NCI-H146 treated with DMSO at 0.1 percent for 48 hours (cell line): ENCODE results near the gene PCBP3.
"Not testable (repeated sequence)": the region's sequence is repeated elsewhere in the genome, so short reads cannot be mapped to it uniquely, and the experiment has no call there.

Source experiments
- DNase-seq: peaks from one replicate; lab custom pipeline; 2025; ENCODE audit not compliant: unreplicated experiment; lab: John Stamatoyannopoulos, UW

PCBP3 gene

GRCh38 chr21:45836694-45837670, 193.5 kb downstream of the PCBP3 start:
- no peak for DNase-seq

DNA sequence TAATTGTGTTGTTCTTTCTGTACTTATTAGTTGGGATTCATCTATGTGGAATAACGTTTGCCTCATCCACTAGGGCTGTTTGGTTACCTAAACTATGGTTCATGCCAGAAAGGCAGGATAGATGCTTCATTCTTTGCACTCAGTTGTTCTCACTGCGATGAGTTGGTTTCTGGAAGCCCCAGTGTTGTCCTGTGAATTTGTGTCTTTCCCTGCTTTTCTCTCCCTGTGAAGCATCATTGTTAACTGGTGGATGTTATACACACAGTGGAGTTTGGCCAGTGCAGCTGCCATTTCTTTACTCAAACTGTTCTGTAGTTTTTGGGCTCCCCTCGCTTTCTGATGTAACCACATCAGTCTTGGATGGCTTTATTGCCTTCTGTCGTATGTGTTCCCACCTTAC, 194.4 kb downstream of the PCBP3 start:
- no peak for DNase-seq

DNA sequence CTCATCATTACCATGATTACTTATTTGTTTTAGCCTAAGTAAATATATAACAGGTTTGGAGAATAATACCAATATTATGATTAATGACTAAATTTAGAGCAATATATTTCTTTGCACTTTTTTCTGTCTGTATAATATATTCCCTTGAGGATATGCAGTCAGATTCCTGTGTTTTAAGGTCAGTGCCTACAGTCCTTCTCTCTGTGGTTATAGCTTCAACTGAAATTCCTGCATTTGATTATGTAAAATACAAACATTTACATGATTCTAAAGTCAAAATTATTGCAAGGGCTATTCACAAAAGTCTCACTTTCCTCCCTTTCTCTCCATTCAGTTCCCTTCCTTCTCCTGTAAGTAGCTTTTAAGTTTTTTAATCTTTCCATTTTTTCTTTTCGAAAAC, 195.1 kb downstream of the PCBP3 start:
- no peak for DNase-seq

DNA sequence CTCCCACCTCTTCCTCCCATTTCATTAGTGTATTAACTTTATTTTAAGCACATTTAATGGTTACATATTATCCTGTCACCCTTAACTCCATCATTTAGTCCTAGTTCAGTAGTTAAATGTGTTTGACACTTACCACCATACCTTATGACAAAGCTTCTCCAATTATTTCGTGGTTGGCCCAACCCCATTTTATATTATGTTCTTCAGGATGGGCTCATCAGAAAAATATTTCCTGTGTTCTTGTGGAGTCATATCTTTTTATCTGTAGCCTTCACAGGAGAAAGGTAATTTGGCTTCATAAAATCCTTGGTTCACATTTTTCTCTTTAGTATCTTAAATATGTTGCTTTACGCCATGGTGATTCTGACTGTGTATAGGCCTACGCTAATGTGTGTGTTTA, 195.7 kb downstream of the PCBP3 start:
- no peak for DNase-seq

DNA sequence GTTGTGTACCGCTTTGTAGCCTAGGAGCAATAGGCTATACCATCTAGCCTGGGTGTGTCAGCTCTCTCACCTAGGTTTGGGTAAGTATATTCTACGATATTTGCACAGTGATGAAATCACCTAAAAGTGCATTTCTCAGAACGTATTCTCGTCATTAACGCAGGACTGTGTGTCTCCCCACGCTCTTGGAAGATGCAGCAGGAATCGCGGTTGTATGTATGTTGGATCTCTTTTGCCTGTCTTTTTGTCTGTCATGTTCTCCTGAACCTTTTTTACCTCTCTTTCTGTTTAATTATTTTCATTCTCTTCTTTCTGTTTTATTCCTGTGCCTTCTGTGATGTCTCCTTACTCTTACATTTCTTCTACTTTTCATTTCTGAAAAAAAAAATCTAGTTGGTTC, 197.5 kb downstream of the PCBP3 start:
- no peak for DNase-seq

GRCh38 chr21:45843426-45843825, 199.9 kb downstream of the PCBP3 start:
- no peak for DNase-seq

DNA sequence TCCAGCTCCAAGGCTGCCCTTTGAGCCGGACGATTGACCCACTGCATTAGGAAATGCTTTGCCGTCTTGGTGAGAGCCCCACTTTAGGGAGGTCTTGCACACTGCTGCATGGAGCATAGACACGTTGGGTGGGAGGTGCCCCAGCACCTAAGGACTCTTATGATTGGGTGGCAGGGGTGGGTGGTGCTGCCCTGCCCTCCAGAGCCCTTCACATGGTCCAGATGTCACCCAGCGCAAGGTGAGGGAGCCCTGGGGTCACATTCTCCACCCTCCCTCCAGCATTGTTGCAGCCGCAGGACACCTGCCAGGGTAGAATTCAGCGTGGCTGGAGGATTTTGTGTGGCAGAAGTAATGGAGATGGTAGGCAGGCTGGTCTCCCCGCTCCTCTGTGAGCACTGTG, 200.7 kb downstream of the PCBP3 start:
- DNase-seq, result no peak

DNA sequence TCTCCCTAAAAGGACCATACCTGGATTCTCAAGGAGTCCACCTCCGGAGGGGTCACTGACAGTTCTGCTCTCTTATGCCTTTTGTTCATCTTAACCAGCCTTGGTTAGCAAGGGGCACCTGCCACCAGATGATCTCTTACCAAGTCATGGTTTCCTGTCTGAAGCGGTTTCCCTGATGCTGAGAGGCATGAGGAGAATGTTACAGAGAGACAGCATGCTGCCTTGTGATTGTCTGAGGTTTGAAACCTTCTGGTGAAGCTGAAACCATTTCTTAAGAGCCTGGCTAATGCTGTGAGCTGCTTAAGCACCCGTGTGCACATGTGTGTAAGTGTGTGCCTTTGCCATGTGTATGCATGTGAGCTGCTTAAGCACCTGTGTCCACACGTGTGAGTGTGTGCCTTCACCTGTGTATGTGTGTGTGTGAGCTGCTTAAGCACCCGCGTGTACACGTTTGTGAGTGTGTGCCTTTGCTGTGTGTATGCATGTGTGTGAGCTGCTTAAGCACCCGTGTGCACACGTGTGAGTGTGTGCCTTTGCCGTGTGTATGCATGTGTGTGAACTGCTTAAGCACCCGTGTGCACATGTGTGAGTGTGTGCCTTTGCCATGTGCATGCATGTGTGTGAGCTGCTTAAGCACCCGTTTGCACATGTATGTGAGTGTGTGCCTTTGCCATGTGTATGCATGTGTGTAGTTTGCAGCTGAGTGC, 201.7 kb downstream of the PCBP3 start:
- no peak for DNase-seq

DNA sequence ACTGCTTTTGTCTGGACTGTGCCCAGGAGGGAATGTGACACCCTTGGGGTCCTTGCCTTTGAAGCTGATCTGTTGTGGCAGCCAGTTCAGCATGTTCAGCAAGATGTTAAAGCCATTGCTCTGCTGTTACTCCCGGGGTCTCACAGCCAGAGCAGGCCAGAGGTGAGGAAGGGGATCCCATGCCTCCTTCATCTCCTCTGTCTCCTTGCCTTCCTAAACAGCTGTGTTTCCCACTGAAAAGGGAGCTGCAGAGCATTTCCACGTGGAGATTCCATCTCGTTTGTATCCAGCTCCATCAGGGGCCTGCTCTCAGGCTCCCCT, 202.2 kb downstream of the PCBP3 start:
- DNase-seq, result no peak

GRCh38 chr21:45846373-45847160, 203.0 kb downstream of the PCBP3 start:
- DNase-seq, result no peak

DNA sequence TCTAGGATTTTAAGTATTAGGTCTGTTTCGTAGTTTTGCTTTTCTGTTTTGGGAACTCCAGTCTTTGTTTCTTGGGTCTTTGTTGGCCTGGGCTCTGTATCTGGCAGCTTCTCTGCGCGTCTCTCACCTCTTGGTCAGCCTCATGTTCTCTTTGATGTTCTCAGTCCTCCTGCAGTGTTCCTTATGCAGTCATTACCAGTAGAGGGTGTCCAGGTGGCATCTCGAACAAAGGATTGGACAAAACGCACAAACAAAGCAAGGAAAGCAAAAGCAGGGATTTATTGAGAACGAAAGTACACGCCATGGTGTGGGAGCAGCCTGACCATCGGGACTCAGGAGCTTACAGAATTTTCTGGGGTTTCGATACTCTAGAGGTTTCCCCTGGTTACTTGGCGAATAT, 204.3 kb downstream of the PCBP3 start:
- DNase-seq, result no peak

GRCh38 chr21:45848331-45848730, 204.8 kb downstream of the PCBP3 start:
- DNase-seq, result no peak

GRCh38 chr21:45848805-45849204, 205.3 kb downstream of the PCBP3 start:
- DNase-seq, result no peak

DNA sequence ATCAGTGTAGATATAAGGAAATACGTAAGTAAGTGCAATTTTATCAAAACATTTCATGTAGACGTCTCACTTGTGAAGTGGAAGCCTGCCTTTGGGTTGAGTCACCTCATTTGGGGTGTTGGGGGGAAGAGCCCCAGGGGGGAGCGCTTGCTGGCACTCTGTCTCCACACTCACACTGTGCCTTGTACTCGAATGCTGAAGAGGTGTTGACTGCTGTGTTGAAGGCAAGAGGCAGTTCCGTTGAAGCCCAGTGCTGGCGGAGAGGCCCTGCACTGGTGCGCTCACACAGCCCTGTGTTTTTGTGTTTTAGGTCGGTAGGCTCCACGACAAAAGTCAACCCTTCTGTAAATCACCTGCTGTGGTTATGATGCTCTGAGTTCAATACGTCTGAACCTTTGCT, 206.1 kb downstream of the PCBP3 start:
- no peak for DNase-seq

DNA sequence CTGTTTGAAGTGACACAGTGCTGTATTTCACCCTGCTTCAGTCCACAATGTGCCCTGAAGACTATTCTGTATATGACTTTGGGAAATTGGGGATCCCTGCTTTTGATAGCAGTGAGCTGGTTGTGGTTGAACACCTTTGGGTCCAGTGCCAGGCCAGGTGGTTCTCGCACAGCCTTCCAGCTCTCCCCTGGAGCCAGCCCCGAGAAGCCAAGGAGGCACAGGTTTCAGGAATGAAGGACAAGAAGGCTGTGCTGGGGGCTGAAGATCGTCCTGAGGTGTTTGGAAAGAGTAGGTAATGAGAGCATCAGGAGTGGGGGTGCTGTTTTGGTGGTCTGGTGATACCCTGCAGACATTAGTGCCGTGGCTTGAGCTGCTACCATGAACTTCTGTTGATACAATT, 206.7 kb downstream of the PCBP3 start:
- no peak for DNase-seq

DNA sequence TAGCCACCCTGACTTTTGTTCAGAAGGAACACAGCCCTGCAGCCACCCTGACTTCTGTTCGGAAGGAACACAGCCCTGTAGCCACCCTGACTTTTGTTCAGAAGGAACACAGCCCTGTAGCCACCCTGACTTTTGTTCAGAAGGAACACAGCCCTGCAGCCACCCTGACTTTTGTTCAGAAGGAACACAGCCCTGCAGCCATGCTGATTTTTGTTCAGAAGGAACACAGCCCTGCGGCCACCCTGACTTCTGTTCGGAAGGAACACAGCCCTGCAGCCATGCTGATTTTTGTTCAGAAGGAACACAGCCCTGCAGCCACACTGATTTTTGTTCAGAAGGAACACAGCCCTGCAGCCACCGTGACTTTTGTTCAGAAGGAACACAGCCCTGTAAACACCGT, 208.9 kb downstream of the PCBP3 start:
- DNase-seq, result not testable (repeated sequence)

GRCh38 chr21:45852886-45853400, 209.4 kb downstream of the PCBP3 start:
- no peak for DNase-seq

GRCh38 chr21:45853703-45854342, 210.3 kb downstream of the PCBP3 start:
- no peak for DNase-seq

- DNase-seq, result no peak
Observed at GRCh38 chr21:45854690-45855247, 211.2 kb downstream of the PCBP3 start.

DNA sequence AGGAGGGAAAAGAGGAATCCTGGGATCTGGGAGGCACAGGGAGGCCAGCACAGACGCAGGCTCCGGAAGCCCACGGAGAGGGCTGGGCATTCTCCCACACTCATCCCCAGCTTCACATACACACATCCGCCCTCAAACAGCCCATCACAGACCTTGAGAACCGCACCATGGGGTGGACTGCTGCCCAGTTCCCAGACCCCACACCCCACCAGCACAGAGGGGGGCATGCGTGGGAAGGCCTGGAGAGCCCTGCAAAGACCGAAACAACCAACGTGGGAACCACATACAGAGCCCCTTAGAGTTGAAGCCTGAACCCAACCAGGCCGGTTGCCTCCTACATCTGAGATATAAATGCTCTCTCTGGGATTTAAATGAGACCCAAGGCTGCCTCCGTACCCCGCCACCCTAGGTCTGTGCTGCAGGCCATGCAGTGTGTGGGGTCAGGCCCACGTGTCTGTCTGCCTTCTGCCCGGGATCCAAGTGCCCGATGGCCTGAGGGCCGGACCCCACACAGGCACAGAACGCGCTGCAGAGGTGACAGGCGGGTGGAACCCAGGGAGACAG, 211.8 kb downstream of the PCBP3 start:
- no peak for DNase-seq
